ENCODE data around the gene ALKAL2. TPM values are rescaled to one million over a fixed set of nuclear protein-coding genes. Genes with fewer than 3 reads are reported as not detected.

Gene ALKAL2
- total and polyA plus RNA-seq, 11 donors: 0.25 to 9.0 (median 1.2) TPM

GRCh38 chr2:238431-238830 lies 49.5 kb downstream of the ALKAL2 start:
- intact Hi-C loops (cut with DNase I): no loop called here
- H3K36me3 ChIP-seq: peaks cover 0 to 37% (median 10%) of the 10 kb centered on the region in 9 donors
- TF ChIP-seq POLR2A (IDR thresholded peaks at IDR 0.05) (no peak), CTCF (IDR thresholded peaks at IDR 0.05) (no peak)
- H3K27ac ChIP-seq: no peak overlapping the region
- no peak for DNase-seq
- no peaks in the 10 kb centered on the region for H3K4me1 ChIP-seq
- no peak overlapping the region for H3K4me3 ChIP-seq
- H3K27me3 ChIP-seq: no peaks in the 10 kb centered on the region
- H3K9me3 ChIP-seq: peaks cover 0 to 13% (median 0%) of the 10 kb centered on the region in 12 donors
- 72 to 77% (median 73%) methylated on average over 3 of the region's 3 CpGs for WGBS, 4 donors
- no peak for ATAC-seq

GRCh38 chr2:237878-238277 lies 50.0 kb downstream of the ALKAL2 start:
- Histone ChIP-seq H3K4me1 (no peaks in the 10 kb centered on the region), H3K4me3 (no peak overlapping the region), H3K27me3 (no peaks in the 10 kb centered on the region), H3K36me3 (peaks cover 0 to 37% (median 6%) of the 10 kb centered on the region in 9 donors), H3K27ac (no peak overlapping the region), H3K9me3 (peaks cover 0 to 10% (median 0%) of the 10 kb centered on the region in 12 donors)
- intact Hi-C loops (cut with DNase I): no loop called here
- TF ChIP-seq POLR2A (IDR thresholded peaks at IDR 0.05) (no peak), CTCF (IDR thresholded peaks at IDR 0.05) (no peak)
- DNase-seq: no peak
- ATAC-seq: no peak
- WGBS, 4 donors: 81 to 87% (median 82%) methylated on average over 6 of the region's 6 CpGs

GRCh38 chr2:236993-237539 lies 50.8 kb downstream of the ALKAL2 start:
- TF ChIP-seq POLR2A (IDR thresholded peaks at IDR 0.05) (no peak), CTCF (IDR thresholded peaks at IDR 0.05) (no peak)
- Histone ChIP-seq H3K4me3 (no peak overlapping the region), H3K9me3 (peaks cover 0 to 2% (median 0%) of the 10 kb centered on the region in 12 donors), H3K27me3 (no peaks in the 10 kb centered on the region), H3K36me3 (peaks cover 0 to 42% (median 6%) of the 10 kb centered on the region in 9 donors), H3K27ac (no peak overlapping the region), H3K4me1 (no peaks in the 10 kb centered on the region)
- intact Hi-C loops (cut with DNase I): no loop called here
- no peak for DNase-seq
- WGBS, 4 donors: 95 to 97% (median 95%) methylated on average over 6 of the region's 6 CpGs
- ATAC-seq: no peak

- TF ChIP-seq POLR2A (IDR thresholded peaks at IDR 0.05) (no peak), CTCF (IDR thresholded peaks at IDR 0.05) (no peak)
- Histone ChIP-seq H3K27me3 (no peaks in the 10 kb centered on the region), H3K27ac (no peak overlapping the region), H3K4me1 (no peaks in the 10 kb centered on the region), H3K4me3 (no peak overlapping the region), H3K36me3 (peaks cover 0 to 61% (median 19%) of the 10 kb centered on the region in 9 donors), H3K9me3 (no peaks in the 10 kb centered on the region)
- no peak for ATAC-seq
- intact Hi-C loops (cut with DNase I): no loop called here
- 92 to 97% (median 93%) methylated on average over 4 of the region's 4 CpGs for WGBS, 4 donors
- no peak for DNase-seq
Observed at GRCh38 chr2:234421-234820, 53.5 kb downstream of the ALKAL2 start.
